PFSK-1 (cell line): ENCODE measurements around the gene ZFHX3.

ENCODE experiments used
- FOXP2 ChIP-seq: optimal IDR thresholded peaks from 2 replicates; pipeline ENCODE3; 2011; ENCODE audit warnings: borderline replicate concordance, control low read depth, inconsistent platforms; ENCODE audit not compliant: insufficient read depth; ENCODE audit errors: extremely low read length, extremely low read depth
- POLR2AphosphoS5 ChIP-seq: IDR thresholded peaks from 2 replicates; pipeline ENCODE4 v1.6.1; 2012; ENCODE audit warnings: low read depth, mild to moderate bottlenecking, control low read depth, low read length, moderate library complexity
- SIN3A ChIP-seq: IDR thresholded peaks from 2 replicates; pipeline ENCODE4 v1.6.1; 2012; ENCODE audit warnings: mild to moderate bottlenecking, low read length, moderate library complexity, borderline replicate concordance; ENCODE audit not compliant: insufficient read depth
- TAF1 ChIP-seq: IDR thresholded peaks from 2 replicates; pipeline ENCODE4 v1.6.1; 2012; ENCODE audit warnings: low read length, control low read depth, borderline replicate concordance; ENCODE audit not compliant: insufficient read depth
- TF ChIP-seq, protein P1 (sequence below), 2 experiments: IDR thresholded peaks; 2 replicates each; pipeline versions ENCODE4 v1.6.1 to v1.8.0; 2011 to 2012; ENCODE audit warnings: low read depth in 2 of 2, low read length in 2 of 2, control low read depth in 1 of 2, inconsistent platforms in 1 of 2, mild to moderate bottlenecking in 1 of 2, moderate library complexity in 1 of 2; ENCODE audit not compliant: insufficient read depth in 1 of 2

- TF ChIP-seq POLR2AphosphoS5 (no peak), SIN3A (no peak), TAF1 (no peak), FOXP2 (no peak)
- TF ChIP-seq, protein P1, sequence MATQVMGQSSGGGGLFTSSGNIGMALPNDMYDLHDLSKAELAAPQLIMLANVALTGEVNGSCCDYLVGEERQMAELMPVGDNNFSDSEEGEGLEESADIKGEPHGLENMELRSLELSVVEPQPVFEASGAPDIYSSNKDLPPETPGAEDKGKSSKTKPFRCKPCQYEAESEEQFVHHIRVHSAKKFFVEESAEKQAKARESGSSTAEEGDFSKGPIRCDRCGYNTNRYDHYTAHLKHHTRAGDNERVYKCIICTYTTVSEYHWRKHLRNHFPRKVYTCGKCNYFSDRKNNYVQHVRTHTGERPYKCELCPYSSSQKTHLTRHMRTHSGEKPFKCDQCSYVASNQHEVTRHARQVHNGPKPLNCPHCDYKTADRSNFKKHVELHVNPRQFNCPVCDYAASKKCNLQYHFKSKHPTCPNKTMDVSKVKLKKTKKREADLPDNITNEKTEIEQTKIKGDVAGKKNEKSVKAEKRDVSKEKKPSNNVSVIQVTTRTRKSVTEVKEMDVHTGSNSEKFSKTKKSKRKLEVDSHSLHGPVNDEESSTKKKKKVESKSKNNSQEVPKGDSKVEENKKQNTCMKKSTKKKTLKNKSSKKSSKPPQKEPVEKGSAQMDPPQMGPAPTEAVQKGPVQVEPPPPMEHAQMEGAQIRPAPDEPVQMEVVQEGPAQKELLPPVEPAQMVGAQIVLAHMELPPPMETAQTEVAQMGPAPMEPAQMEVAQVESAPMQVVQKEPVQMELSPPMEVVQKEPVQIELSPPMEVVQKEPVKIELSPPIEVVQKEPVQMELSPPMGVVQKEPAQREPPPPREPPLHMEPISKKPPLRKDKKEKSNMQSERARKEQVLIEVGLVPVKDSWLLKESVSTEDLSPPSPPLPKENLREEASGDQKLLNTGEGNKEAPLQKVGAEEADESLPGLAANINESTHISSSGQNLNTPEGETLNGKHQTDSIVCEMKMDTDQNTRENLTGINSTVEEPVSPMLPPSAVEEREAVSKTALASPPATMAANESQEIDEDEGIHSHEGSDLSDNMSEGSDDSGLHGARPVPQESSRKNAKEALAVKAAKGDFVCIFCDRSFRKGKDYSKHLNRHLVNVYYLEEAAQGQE (IDR thresholded peaks at IDR 0.05; ENCODE audit: insufficient read depth in 1 of 2, low read depth in 2 of 2, low read length in 2 of 2): no peak
Observed at GRCh38 chr16:72787130-72787513, 260.8 kb downstream of the ZFHX3 start.
